GM13976 (cell line): Measurements from ENCODE around the gene MPHOSPH9.

ENCODE experiments used
- DNase-seq: peaks from one replicate; pipeline ENCODE4 v3.0.0; 2012; ENCODE audit warnings: low spot score
- in situ Hi-C: fragments of 300-500 bp; cut with MboI; formaldehyde crosslinking; loops from one replicate; pipeline ENCODE4 v1.12.0; 2022; ENCODE audit warnings: low sequenced_read_pairs, mixed read lengths, inconsistent platforms; ENCODE audit not compliant: unreplicated experiment
- TF ChIP-seq, protein P1 (sequence below): IDR thresholded peaks from 2 replicates; pipeline ENCODE4 v1.5.1; 2012; ENCODE audit warnings: borderline replicate concordance, mild to moderate bottlenecking; ENCODE audit not compliant: insufficient read depth; ENCODE audit errors: extremely low read depth, missing control alignments, control extremely low read depth

Gene MPHOSPH9

DNA sequence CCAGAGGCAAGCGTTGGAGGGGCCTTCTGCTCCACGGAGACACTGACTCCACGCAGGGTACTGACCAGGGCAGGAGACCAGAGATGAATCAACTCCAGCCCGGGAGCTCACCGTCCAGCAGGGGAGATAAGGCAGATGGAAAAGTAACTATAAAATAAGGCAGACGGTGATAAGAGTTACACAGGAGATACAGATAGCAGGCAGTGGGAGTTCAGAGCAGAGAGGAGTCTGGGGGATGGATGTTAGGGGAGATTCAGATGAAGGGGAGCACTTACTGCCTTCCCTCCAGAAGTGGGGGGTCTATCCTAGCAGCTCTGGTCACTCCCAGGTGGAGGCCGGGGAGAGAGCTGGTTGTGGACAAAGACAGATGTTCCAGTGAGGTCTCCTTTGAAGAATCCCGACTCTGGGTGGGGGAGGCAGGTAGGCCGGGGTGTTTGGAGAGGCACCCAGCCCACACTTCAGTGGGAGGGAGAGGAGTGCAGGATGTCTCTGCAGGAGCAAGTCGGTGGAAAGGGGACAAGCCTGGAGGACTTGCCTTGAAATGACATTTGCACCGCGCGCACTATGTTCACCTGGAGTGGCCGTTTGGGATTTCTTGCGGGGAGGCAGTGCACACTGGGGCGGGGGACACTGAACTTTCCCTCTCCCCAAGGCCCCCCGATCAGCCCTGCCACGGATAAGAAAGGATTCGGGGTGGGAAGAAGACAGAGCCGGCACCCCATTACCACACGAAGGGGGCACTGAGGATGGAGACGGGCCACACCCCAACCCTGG lies 83.3 kb downstream of the MPHOSPH9 start:
- in situ Hi-C loops = no loop called here

DNA sequence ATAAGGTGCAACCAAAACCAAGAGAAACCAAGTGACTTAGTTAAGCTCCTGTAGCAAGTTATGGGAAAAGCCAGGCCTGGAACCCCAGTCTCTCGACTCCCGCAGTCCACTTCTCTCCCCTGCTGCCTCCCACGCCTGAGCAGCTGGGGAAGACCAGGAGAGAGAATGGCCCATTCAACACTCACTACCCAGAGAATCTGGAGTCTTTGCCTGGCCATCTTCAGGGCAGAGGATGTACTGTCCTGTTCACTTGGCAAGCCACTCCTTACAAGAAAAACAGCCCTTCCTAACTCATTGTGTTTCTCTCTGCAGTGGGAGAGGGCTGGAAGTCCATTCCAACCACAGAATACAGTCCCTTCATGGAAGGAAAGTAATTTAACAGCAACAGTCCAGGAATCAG lies 83.9 kb downstream of the MPHOSPH9 start:
- DNase-seq = no peak
- in situ Hi-C loops = no loop called here
- TF ChIP-seq, protein P1, sequence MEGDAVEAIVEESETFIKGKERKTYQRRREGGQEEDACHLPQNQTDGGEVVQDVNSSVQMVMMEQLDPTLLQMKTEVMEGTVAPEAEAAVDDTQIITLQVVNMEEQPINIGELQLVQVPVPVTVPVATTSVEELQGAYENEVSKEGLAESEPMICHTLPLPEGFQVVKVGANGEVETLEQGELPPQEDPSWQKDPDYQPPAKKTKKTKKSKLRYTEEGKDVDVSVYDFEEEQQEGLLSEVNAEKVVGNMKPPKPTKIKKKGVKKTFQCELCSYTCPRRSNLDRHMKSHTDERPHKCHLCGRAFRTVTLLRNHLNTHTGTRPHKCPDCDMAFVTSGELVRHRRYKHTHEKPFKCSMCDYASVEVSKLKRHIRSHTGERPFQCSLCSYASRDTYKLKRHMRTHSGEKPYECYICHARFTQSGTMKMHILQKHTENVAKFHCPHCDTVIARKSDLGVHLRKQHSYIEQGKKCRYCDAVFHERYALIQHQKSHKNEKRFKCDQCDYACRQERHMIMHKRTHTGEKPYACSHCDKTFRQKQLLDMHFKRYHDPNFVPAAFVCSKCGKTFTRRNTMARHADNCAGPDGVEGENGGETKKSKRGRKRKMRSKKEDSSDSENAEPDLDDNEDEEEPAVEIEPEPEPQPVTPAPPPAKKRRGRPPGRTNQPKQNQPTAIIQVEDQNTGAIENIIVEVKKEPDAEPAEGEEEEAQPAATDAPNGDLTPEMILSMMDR = no peak

More for the DNA sequence above, 83.3 kb downstream of the MPHOSPH9 start:
- TF ChIP-seq, protein P1 = no peak
- no peak for DNase-seq

DNA sequence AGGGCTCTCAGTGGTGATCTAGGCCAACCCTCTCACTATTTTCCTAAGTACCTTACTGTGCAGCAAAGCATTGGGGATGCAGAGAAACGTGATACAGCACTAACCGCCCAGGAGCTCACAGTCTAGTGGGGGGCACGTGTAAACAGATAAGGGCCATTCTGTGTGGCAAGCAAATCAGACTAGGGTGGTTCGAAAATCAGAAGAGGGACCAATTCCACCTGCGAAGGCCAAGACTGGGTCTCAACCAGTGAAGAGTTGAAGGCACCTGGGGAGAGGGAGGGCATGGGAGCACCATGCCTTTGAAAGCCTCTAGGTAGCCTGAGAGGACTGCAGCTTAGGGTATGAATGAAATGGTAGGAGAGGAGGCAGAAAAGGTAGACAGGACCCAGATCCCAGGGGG lies 84.3 kb downstream of the MPHOSPH9 start:
- TF ChIP-seq, protein P1 = no peak
- no peak for DNase-seq
- in situ Hi-C loops = no loop called here

DNA sequence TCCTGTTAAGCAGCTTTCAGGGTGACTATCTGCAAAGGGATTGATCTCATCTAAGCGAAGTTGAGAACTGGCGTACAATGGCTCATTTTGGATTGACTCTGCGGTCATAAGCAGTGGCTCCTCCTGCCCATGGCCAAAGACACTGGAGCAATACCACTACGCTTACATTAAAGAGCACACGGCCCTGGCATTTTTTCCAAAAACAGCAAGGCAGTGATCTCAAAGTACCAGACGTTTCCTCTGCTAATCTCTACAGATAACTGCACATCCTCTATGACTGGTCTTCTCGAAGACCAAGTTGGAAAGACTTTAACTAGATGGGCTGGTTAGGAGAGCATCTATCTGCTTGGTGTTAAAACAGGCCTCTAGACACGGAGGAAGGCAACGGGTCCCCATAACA lies 84.7 kb downstream of the MPHOSPH9 start:
- TF ChIP-seq, protein P1 = no peak
- DNase-seq = no peak
- in situ Hi-C loops = no loop called here

DNA sequence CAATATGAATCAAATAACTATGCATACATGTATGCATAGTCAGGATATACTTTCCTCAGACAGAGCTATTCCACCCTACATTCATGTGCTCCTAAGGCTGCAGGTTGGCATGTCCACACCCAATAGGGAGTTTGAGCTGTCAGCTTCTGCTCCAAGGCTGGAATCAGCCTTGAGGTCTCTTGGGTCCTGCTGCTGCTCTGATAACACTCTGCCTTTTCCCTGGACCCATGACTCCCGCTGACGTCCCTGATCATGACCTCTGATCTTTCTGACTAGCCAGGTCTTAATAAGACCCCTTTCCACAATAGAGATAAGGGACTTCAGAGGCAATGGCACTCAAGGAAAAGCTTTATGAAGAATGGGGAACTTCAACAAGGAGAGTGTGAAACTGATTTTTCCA lies 87.7 kb downstream of the MPHOSPH9 start:
- in situ Hi-C loops = no loop called here
- DNase-seq = no peak
- TF ChIP-seq, protein P1 = no peak

DNA sequence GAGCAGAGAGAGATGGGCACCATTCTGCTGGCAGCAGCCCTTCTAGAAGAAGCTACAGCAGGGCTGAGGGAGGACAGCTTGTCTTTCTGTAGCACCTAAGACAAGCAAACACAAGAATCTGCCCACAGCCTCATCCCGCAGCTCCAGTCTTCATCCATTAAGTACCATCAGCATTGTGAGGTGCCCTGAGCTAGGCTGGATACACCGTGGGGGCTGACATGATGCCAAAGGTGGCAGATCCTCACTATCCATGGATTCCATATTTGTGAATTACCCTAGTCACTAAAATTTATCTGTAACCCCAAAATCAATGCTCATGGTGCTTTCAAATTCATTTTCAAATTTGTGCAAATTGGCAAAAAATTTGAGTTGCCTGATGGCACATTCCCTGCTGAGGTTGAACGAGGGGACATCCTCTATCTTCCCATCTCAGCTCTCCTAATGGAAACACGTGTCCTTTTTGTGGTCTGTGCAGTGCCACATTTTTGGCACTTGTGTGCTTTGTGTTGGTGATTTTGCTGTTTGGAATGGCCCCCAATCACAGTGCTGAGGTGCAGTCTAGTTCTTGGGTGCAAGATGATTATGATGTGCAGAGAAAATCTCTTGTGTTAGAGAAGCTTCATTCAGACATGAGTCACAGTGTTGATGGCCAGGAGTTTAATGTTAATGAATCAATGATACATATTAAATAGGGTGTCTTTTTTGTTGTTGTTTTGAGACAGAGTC lies 89.0 kb downstream of the MPHOSPH9 start:
- no peak for DNase-seq
- in situ Hi-C loops = no loop called here

More for the DNA sequence above, 89.0 kb downstream of the MPHOSPH9 start:
- TF ChIP-seq, protein P1 = no peak
